Keratinocyte (primary cell): ENCODE results near the gene CLRN3. TPM values are rescaled to one million over a fixed set of nuclear protein-coding genes. Genes with fewer than 3 reads are reported as not detected.

ENCODE experiments used
- DNase-seq: peaks from one replicate; pipeline ENCODE4 v3.0.0-alpha.2; 2011; ENCODE audit warnings: low read depth, missing footprints, low spot score
- FAIRE-seq: peaks from 2 replicates; lab custom pipeline; 2011; peaks lifted over from hg19 to GRCh38; lab: Jason Lieb, UNC
- H2AFZ ChIP-seq: 2 replicates; pipeline ENCODE4 v1.6.0; 2012; ENCODE audit warnings: low read length, control low read depth, inconsistent platforms; ENCODE audit not compliant: control insufficient read depth
- H3K27ac ChIP-seq: 2 replicates; pipeline ENCODE4 v1.5.1; 2011; ENCODE audit warnings: low read length; ENCODE audit not compliant: control insufficient read depth, insufficient read depth
- H3K27me3 ChIP-seq: 3 replicates; pipeline ENCODE4 v1.6.0; 2011; ENCODE audit warnings: low read length; ENCODE audit not compliant: control insufficient read depth, insufficient read depth; ENCODE audit errors: extremely low read depth
- H3K36me3 ChIP-seq, 2 experiments: 2 replicates in 1 of 2; 3 replicates in 1 of 2; pipeline ENCODE4 v1.5.1; 2011; ENCODE audit warnings: low read length in 2 of 2, mild to moderate bottlenecking in 1 of 2; ENCODE audit not compliant: control insufficient read depth in 2 of 2, insufficient read depth in 2 of 2; ENCODE audit errors: extremely low read depth in 1 of 2
- H3K4me1 ChIP-seq: 3 replicates; pipeline ENCODE4 v1.5.1; 2011; ENCODE audit warnings: low read length; ENCODE audit not compliant: control insufficient read depth, insufficient read depth; ENCODE audit errors: extremely low read depth
- H3K4me2 ChIP-seq: 3 replicates; pipeline ENCODE4 v1.6.0; 2011; ENCODE audit warnings: low read depth, low read length; ENCODE audit not compliant: control insufficient read depth, insufficient read depth; ENCODE audit errors: extremely low read depth
- H3K4me3 ChIP-seq, 3 experiments: fragments of 200-600 bp in 1 of 3; sonication (generic) in 1 of 3; 2 replicates in 2 of 3; 3 replicates in 1 of 3; pipeline ENCODE4 v1.5.1; 2011 to 2016; ENCODE audit warnings: low read length in 3 of 3, mild to moderate bottlenecking in 3 of 3, control low read depth in 2 of 3, inconsistent platforms in 1 of 3, low read depth in 1 of 3, mixed read lengths in 1 of 3, mixed run types in 1 of 3, moderate library complexity in 1 of 3; ENCODE audit not compliant: control insufficient read depth in 2 of 3, insufficient read depth in 2 of 3; ENCODE audit errors: extremely low read depth in 1 of 3
- H3K79me2 ChIP-seq: 2 replicates; pipeline ENCODE4 v1.6.0; 2012; ENCODE audit warnings: low read length; ENCODE audit not compliant: control insufficient read depth, insufficient read depth
- H3K9ac ChIP-seq: 3 replicates; pipeline ENCODE4 v1.6.0; 2011; ENCODE audit warnings: low read length; ENCODE audit not compliant: control insufficient read depth, insufficient read depth; ENCODE audit errors: extremely low read depth
- H3K9me1 ChIP-seq: 3 replicates; pipeline ENCODE4 v1.6.0; 2011; ENCODE audit warnings: low read length; ENCODE audit not compliant: control insufficient read depth, insufficient read depth; ENCODE audit errors: extremely low read depth
- H3K9me3 ChIP-seq: 2 replicates; pipeline ENCODE4 v1.5.1; 2012; ENCODE audit warnings: low read depth, low read length; ENCODE audit not compliant: control insufficient read depth
- H4K20me1 ChIP-seq: 3 replicates; pipeline ENCODE4 v1.6.0; 2011; ENCODE audit warnings: low read length; ENCODE audit not compliant: control insufficient read depth, insufficient read depth; ENCODE audit errors: extremely low read depth
- CTCF ChIP-seq, 3 experiments: IDR thresholded peaks in 1 of 3; conservative IDR thresholded peaks in 1 of 3; optimal IDR thresholded peaks in 1 of 3; 2 replicates in 2 of 3; 3 replicates in 1 of 3; pipeline versions ENCODE3 to v1.5.1; 2011; ENCODE audit warnings: low read length in 3 of 3, mild to moderate bottlenecking in 3 of 3, moderate library complexity in 2 of 3, control low read depth in 1 of 3, inconsistent platforms in 1 of 3; ENCODE audit not compliant: insufficient read depth in 2 of 3; ENCODE audit errors: extremely low read depth in 1 of 3
- EZH2 ChIP-seq: IDR thresholded peaks from one replicate; pipeline ENCODE4 v1.6.1; 2012; ENCODE audit warnings: inconsistent platforms, mild to moderate bottlenecking, low read length, moderate library complexity
- dilution Hi-C: fragments of 300-500 bp; cut with MboI; formaldehyde crosslinking; loops from one replicate; pipeline ENCODE4 v1.7.0; 2020; ENCODE audit warnings: low sequenced_read_pairs; ENCODE audit not compliant: extremely low pct_ligation_motif_present
- polyA plus RNA-seq, 5 experiments: library from polyadenylated mRNA; depleted of rRNA in 3 of 5; stranded (reverse) in 3 of 5; stranded (forward) in 1 of 5; unstranded in 1 of 5; fragments of >200 nt; gene quantifications; 1 replicate in 1 of 5; 2 replicates in 3 of 5; 3 replicates in 1 of 5; pipeline versions ENCODE4 v1.2.1 to v1.2.3, GENCODE V29; 2011 to 2012; ENCODE audit warnings: missing spikeins in 2 of 5, low read depth in 1 of 5, low replicate concordance in 1 of 5

The CLRN3 gene
- polyA plus RNA-seq, 1 donor (not counting 4 experiments of a cell fraction or from before 2014, with no cell fraction given), result not detected

- TF ChIP-seq EZH2 (no peak), CTCF (optimal IDR thresholded peaks at IDR 0.05 in 1 of 3, IDR thresholded peaks at IDR 0.05 in 1 of 3, conservative IDR thresholded peaks at IDR 0.05 in 1 of 3; ENCODE audit: extremely low read depth in 1 of 3, insufficient read depth in 2 of 3, low read length in 3 of 3) (no peak)
- Histone ChIP-seq H3K9me3 (no peaks in the 10 kb centered on the region), H4K20me1 (no peaks in the 10 kb centered on the region), H3K27ac (no peak overlapping the region), H3K4me3 (no peak overlapping the region), H3K9me1 (peaks cover 4% of the 10 kb centered on the region), H3K9ac (no peak overlapping the region), H3K4me1 (peaks cover 4% of the 10 kb centered on the region), H3K79me2 (no peaks in the 10 kb centered on the region), H3K4me2 (no peak overlapping the region), H2AFZ (no peak overlapping the region), H3K27me3 (no peaks in the 10 kb centered on the region), H3K36me3 (no peaks in the 10 kb centered on the region)
- dilution Hi-C loops, result no loop called here
- FAIRE-seq, result no peak
- no peak for DNase-seq
These were observed 41.6 kb upstream of the CLRN3 start for GRCh38 chr10:127934383-127934782.

GRCh38 chr10:127933271-127933670 lies 40.5 kb upstream of the CLRN3 start:
- H3K9ac ChIP-seq, result no peak overlapping the region
- TF ChIP-seq CTCF (optimal IDR thresholded peaks at IDR 0.05 in 1 of 3, IDR thresholded peaks at IDR 0.05 in 1 of 3, conservative IDR thresholded peaks at IDR 0.05 in 1 of 3; ENCODE audit: extremely low read depth in 1 of 3, insufficient read depth in 2 of 3, low read length in 3 of 3), result no peak
- no peak for TF ChIP-seq EZH2
- H3K9me1 ChIP-seq, result peaks cover 4% of the 10 kb centered on the region
- dilution Hi-C loops, result no loop called here
- FAIRE-seq (no peak), DNase-seq (no peak)
- no peak overlapping the region for H3K27ac ChIP-seq
- peaks cover 4% of the 10 kb centered on the region for H3K4me1 ChIP-seq
- no peaks in the 10 kb centered on the region for H3K36me3 ChIP-seq
- H3K9me3 ChIP-seq, result no peaks in the 10 kb centered on the region
- no peaks in the 10 kb centered on the region for H4K20me1 ChIP-seq
- H3K79me2 ChIP-seq, result no peaks in the 10 kb centered on the region
- no peak overlapping the region for H2AFZ ChIP-seq
- H3K4me2 ChIP-seq, result no peak overlapping the region
- no peaks in the 10 kb centered on the region for H3K27me3 ChIP-seq
- no peak overlapping the region for H3K4me3 ChIP-seq
